Measurements from ENCODE around the gene PPIG. TPM values are rescaled to one million over a fixed set of nuclear protein-coding genes. Genes with fewer than 3 reads are reported as not detected.

The PPIG gene
- total RNA-seq, 1 donor from 2014 or later, result 33.7 TPM

DNA sequence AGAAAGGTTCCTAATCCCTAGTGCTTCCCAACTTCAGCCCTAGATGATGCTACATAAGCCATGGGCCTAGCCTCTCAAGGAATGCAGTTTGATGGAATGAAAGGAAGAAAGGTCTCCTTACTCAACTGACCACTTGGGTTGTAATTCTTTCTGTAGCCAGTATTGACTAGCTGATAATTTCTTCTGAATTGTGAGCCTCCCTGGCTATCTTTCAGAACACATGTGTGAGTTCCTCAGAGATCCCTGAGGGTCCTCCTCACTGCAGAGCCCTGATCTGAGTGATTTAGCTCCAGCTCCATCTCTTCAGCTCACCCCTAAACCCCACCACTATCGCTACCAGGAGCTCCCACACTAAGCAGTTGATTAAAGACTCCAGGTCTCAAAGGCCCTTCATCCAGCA, 78.6 kb downstream of the PPIG start:
- Mint-ChIP-seq H3K27ac (ENCODE audit: unreplicated experiment) (no peak overlapping the region), H3K4me3 (ENCODE audit: unreplicated experiment) (no peak overlapping the region), H3K36me3 (ENCODE audit: unreplicated experiment) (no peaks in the 10 kb centered on the region), H3K4me1 (ENCODE audit: low read depth, unreplicated experiment) (peaks cover 2% of the 10 kb centered on the region), H3K27me3 (ENCODE audit: unreplicated experiment) (peaks cover 2% of the 10 kb centered on the region), H3K9me3 (ENCODE audit: unreplicated experiment) (peaks cover 4% of the 10 kb centered on the region)
- TF ChIP-seq, protein P1, sequence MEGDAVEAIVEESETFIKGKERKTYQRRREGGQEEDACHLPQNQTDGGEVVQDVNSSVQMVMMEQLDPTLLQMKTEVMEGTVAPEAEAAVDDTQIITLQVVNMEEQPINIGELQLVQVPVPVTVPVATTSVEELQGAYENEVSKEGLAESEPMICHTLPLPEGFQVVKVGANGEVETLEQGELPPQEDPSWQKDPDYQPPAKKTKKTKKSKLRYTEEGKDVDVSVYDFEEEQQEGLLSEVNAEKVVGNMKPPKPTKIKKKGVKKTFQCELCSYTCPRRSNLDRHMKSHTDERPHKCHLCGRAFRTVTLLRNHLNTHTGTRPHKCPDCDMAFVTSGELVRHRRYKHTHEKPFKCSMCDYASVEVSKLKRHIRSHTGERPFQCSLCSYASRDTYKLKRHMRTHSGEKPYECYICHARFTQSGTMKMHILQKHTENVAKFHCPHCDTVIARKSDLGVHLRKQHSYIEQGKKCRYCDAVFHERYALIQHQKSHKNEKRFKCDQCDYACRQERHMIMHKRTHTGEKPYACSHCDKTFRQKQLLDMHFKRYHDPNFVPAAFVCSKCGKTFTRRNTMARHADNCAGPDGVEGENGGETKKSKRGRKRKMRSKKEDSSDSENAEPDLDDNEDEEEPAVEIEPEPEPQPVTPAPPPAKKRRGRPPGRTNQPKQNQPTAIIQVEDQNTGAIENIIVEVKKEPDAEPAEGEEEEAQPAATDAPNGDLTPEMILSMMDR (IDR thresholded peaks at IDR 0.05; ENCODE audit: partially characterized antibody, unreplicated experiment), result no peak
- DNase-seq, result no peak

DNA sequence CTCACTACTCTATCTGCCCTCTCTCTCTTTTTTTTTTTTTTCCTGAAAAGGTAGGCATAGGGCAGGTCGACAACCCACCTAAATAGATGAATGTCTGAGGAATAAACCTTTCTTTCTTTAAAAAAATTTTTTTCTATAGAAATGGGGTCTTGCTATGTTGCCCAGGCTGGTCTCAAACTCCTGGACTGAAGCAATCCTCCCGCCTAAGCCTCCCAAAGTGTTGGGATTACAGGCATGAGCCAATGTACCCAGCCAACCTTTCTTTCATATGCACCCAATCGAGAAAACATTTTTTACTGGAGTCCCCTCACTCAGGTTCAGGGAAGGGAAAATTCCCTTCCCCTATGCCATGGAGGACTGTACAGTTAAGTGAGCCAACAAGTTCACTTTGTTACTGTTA, 79.1 kb downstream of the PPIG start:
- Mint-ChIP-seq H3K27ac (ENCODE audit: unreplicated experiment) (no peak overlapping the region), H3K9me3 (ENCODE audit: unreplicated experiment) (peaks cover 4% of the 10 kb centered on the region), H3K4me1 (ENCODE audit: low read depth, unreplicated experiment) (peaks cover 2% of the 10 kb centered on the region), H3K36me3 (ENCODE audit: unreplicated experiment) (no peaks in the 10 kb centered on the region), H3K4me3 (ENCODE audit: unreplicated experiment) (no peak overlapping the region), H3K27me3 (ENCODE audit: unreplicated experiment) (peaks cover 2% of the 10 kb centered on the region)
- no peak for DNase-seq
- TF ChIP-seq, protein P1 (IDR thresholded peaks at IDR 0.05; ENCODE audit: partially characterized antibody, unreplicated experiment), result no peak

DNA sequence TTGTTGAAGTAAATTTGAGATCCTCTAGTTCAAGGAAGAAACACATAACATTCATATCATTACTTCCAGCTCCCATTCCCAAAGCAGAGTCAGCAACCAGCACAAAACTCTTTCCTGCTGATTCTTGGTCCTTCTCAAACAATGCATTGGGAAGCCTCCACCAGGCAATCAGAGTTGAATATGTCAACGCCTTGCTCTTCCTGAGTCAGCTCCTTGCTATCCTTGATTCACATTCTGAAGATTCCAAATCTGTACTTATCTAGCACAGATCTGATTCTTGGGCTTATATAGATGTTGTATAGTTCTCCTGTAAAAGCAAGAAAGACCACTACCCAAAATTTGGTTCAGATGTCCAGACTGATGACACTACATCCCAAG, 80.4 kb downstream of the PPIG start:
- peaks cover 2% of the 10 kb centered on the region for H3K9me3 Mint-ChIP-seq (ENCODE audit: unreplicated experiment)
- no peaks in the 10 kb centered on the region for H3K36me3 Mint-ChIP-seq (ENCODE audit: unreplicated experiment)
- no peak overlapping the region for H3K4me3 Mint-ChIP-seq (ENCODE audit: unreplicated experiment)
- H3K27ac Mint-ChIP-seq (ENCODE audit: unreplicated experiment), result no peak overlapping the region
- TF ChIP-seq, protein P1 (IDR thresholded peaks at IDR 0.05; ENCODE audit: partially characterized antibody, unreplicated experiment), result no peak
- H3K4me1 Mint-ChIP-seq (ENCODE audit: low read depth, unreplicated experiment), result peaks cover 2% of the 10 kb centered on the region
- H3K27me3 Mint-ChIP-seq (ENCODE audit: unreplicated experiment), result peaks cover 2% of the 10 kb centered on the region
- no peak for DNase-seq

DNA sequence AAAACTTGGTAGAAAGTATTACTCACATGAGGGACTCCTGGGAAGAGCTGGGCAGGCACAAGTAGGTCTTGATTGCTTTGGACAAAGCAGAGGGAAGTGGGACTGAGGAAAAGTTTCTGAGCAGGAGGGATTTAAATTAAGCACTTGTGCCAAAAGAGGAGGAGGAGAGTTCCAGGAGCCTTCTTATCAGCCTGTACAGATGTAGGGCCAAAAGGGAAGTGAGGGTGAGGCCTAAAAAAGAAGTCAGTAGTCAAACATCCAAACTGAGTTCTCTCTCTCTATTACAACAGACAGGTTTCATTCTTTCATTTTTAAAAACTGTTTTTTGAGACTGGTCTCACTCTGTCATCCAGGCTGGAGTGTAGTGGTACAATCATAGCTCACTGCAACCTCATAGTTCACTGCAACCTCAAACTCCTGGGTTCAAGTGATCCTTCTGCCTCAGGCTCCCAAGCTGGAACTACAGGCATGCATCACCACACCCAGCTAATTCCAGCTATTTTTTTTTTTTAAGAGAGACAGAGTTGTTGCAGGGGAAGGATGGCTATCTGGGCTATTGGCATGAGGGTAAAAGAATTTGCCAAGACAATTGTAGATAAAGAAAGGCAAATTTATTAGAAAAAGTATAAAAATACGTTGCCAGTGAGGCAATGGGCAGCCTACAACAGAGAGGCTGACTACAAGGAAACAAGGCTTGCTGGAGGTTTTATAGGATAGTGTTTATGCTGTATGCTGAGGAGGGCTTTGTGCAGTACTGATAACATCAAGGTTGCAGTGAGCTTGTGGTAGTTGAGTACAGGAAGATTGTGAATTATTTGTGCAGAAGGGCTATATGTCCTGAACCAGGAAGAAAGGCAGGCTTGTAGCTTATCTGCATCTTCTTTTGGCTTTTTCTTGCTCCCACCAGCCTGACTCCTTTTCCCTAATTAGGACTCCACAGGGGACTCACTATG, 81.1 kb downstream of the PPIG start:
- Mint-ChIP-seq H3K4me3 (ENCODE audit: unreplicated experiment) (no peak overlapping the region), H3K27ac (ENCODE audit: unreplicated experiment) (no peak overlapping the region), H3K9me3 (ENCODE audit: unreplicated experiment) (peaks cover 2% of the 10 kb centered on the region), H3K27me3 (ENCODE audit: unreplicated experiment) (peaks cover 2% of the 10 kb centered on the region), H3K4me1 (ENCODE audit: low read depth, unreplicated experiment) (peaks cover 2% of the 10 kb centered on the region), H3K36me3 (ENCODE audit: unreplicated experiment) (no peaks in the 10 kb centered on the region)
- no peak for DNase-seq
- TF ChIP-seq, protein P1 (IDR thresholded peaks at IDR 0.05; ENCODE audit: partially characterized antibody, unreplicated experiment), result no peak

DNA sequence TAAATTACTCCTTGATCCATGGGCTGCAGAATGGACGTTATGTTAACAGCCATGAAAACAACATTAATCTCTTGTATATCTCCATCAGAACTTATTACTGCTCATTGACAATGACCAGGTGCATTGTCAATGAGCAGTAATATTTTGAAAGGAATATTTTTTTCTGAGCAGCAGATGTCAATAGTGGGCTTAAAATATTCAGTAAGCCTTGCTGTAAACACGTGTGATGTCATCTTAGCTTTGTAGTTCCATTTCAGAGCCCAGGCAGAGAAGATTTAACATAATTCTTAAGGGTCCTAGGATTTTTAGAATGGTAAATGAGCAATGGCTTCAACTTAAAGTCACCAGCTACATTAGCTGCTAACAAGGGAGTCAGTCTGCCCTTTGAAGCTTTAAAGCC, 83.4 kb downstream of the PPIG start:
- Mint-ChIP-seq H3K36me3 (ENCODE audit: unreplicated experiment) (no peaks in the 10 kb centered on the region), H3K9me3 (ENCODE audit: unreplicated experiment) (peaks cover 2% of the 10 kb centered on the region)
- TF ChIP-seq, protein P1 (IDR thresholded peaks at IDR 0.05; ENCODE audit: partially characterized antibody, unreplicated experiment), result no peak

More for the DNA sequence above, 83.4 kb downstream of the PPIG start:
- H3K27me3 Mint-ChIP-seq (ENCODE audit: unreplicated experiment), result peaks cover 2% of the 10 kb centered on the region
- no peak overlapping the region for H3K4me3 Mint-ChIP-seq (ENCODE audit: unreplicated experiment)
- H3K27ac Mint-ChIP-seq (ENCODE audit: unreplicated experiment), result no peak overlapping the region
- H3K4me1 Mint-ChIP-seq (ENCODE audit: low read depth, unreplicated experiment), result no peaks in the 10 kb centered on the region
- no peak for DNase-seq
